GM12878 (cell line): ENCODE data around the gene AGTRAP. TPM values are rescaled to one million over a fixed set of nuclear protein-coding genes. Genes with fewer than 3 reads are reported as not detected.

ENCODE experiments used
- ATAC-seq: fragments of 200-7000 bp; cut with Tn5 transposase; 3 replicates; pipeline ENCODE4 v1.9.1; 2020; ENCODE audit warnings: mild to moderate bottlenecking, moderate library complexity
- BruUV-seq: library from RNA; stranded (reverse); fragments of 400-500 nt; replicated peaks from 2 replicates; lab custom pipeline; 2021; lab: Mats Ljungman, UMichigan
- CTCF ChIA-PET: fragments of 300-600 bp; sonication (Branson Sonifier 250); formaldehyde crosslinking; extraction: SDS; loops from one replicate; lab custom pipeline; 2021; ENCODE audit warnings: inconsistent platforms; lab: Yijun Ruan, JAX
- POLR2A ChIA-PET: fragments of 350-600 bp; formaldehyde crosslinking; extraction: SDS; loops from one replicate; lab custom pipeline; 2021; ENCODE audit warnings: inconsistent platforms; lab: Charles Lee
- RAD21 ChIA-PET: fragments of 300-600 bp; sonication (Branson Sonifier 250); formaldehyde crosslinking; loops from one replicate; lab custom pipeline; 2023; ENCODE audit warnings: antibody characterized with exemption; ENCODE audit not compliant: unreplicated experiment; lab: Charles Lee
- SMC1A ChIA-PET: fragments of 300-600 bp; sonication (Branson Sonifier 250); formaldehyde crosslinking; loops from one replicate; lab custom pipeline; 2023; ENCODE audit not compliant: unreplicated experiment, uncharacterized antibody; lab: Charles Lee
- DNase-seq: peaks from one replicate; pipeline ENCODE4 v3.0.0-alpha.2; 2011; ENCODE audit warnings: low read depth, low spot score
- FAIRE-seq: peaks from 3 replicates; lab custom pipeline; 2011; peaks lifted over from hg19 to GRCh38; lab: Jason Lieb, UNC
- H2AFZ ChIP-seq: 2 replicates; pipeline ENCODE4 v1.6.0; 2011; ENCODE audit warnings: low read depth, low read length, control low read depth; ENCODE audit not compliant: control insufficient read depth
- H3K27ac ChIP-seq: 2 replicates; pipeline ENCODE4 v1.5.1; 2011; ENCODE audit warnings: control low read depth; ENCODE audit not compliant: control insufficient read depth, insufficient read depth
- H3K27me3 ChIP-seq, 2 experiments: replicated peaks in 1 of 2; 2 replicates each; pipeline versions ENCODE4 v1.6.0 to v1.6.1; 2011; ENCODE audit warnings: low read length in 1 of 2; ENCODE audit not compliant: control insufficient read depth in 2 of 2, insufficient read depth in 2 of 2
- H3K36me3 ChIP-seq, 2 experiments: 2 replicates each; pipeline ENCODE4 v1.5.1; 2011; ENCODE audit warnings: low read length in 1 of 2; ENCODE audit not compliant: control insufficient read depth in 2 of 2, insufficient read depth in 2 of 2
- H3K4me1 ChIP-seq: 2 replicates; pipeline ENCODE4 v1.6.1; 2011; ENCODE audit warnings: mild to moderate bottlenecking, low read length, moderate library complexity, mixed read lengths; ENCODE audit not compliant: control insufficient read depth, insufficient read depth
- H3K4me2 ChIP-seq: 2 replicates; pipeline ENCODE4 v1.6.0; 2011; ENCODE audit warnings: control low read depth; ENCODE audit not compliant: control insufficient read depth, insufficient read depth
- H3K4me3 ChIP-seq: fragments of 200-600 bp; sonication (generic); 2 replicates; pipeline ENCODE4 v1.5.1; 2016
- H3K79me2 ChIP-seq: 2 replicates; pipeline ENCODE4 v1.6.0; 2011; ENCODE audit warnings: low read length; ENCODE audit not compliant: control insufficient read depth, insufficient read depth
- H3K9ac ChIP-seq: 2 replicates; pipeline ENCODE4 v1.8.0; 2011; ENCODE audit warnings: low read length, control low read depth, mixed read lengths; ENCODE audit not compliant: control insufficient read depth, insufficient read depth
- H3K9me3 ChIP-seq: replicated peaks from 3 replicates; pipeline ENCODE4 v1.5.1; 2011; ENCODE audit warnings: mild to moderate bottlenecking, low read length; ENCODE audit not compliant: control insufficient read depth, insufficient read depth
- H4K20me1 ChIP-seq: 2 replicates; pipeline ENCODE4 v1.6.0; 2011; ENCODE audit not compliant: control insufficient read depth, insufficient read depth
- BHLHE40 ChIP-seq, 2 experiments: fragments of 450-650 bp in 1 of 2; IDR thresholded peaks; 2 replicates each; pipeline ENCODE4 v1.6.1; 2011 to 2017; ENCODE audit warnings: low read depth in 2 of 2, borderline replicate concordance in 1 of 2, improper control_type of control experiment in 1 of 2, low read length in 1 of 2, mild to moderate bottlenecking in 1 of 2
- GATAD2B ChIP-seq: fragments of 450-650 bp; conservative IDR thresholded peaks from 2 replicates; pipeline ENCODE4 v1.6.1; 2017; ENCODE audit warnings: low read depth, mild to moderate bottlenecking, moderate library complexity
- MEF2B ChIP-seq: fragments of 450-650 bp; IDR thresholded peaks from 2 replicates; pipeline ENCODE4 v1.6.1; 2018; ENCODE audit warnings: mild to moderate bottlenecking, moderate library complexity; ENCODE audit not compliant: partially characterized antibody, poor library complexity, severe bottlenecking
- MYB ChIP-seq: fragments of 150-350 bp; IDR thresholded peaks from 2 replicates; pipeline ENCODE4 v1.6.1; 2014; ENCODE audit warnings: mild to moderate bottlenecking, low read depth, low read length, borderline replicate concordance
- NFYB ChIP-seq: IDR thresholded peaks from 2 replicates; pipeline ENCODE4 v1.6.1; 2011; ENCODE audit warnings: low read depth, mild to moderate bottlenecking, low read length, improper control_type of control experiment, moderate library complexity; ENCODE audit not compliant: insufficient read depth
- RAD51 ChIP-seq: fragments of 450-650 bp; IDR thresholded peaks from 2 replicates; pipeline ENCODE4 v1.6.1; 2016; ENCODE audit warnings: moderate library complexity, mild to moderate bottlenecking, inconsistent platforms
- RCOR1 ChIP-seq: conservative IDR thresholded peaks from 2 replicates; pipeline ENCODE4 v1.6.1; 2012; ENCODE audit warnings: low read depth, low read length, improper control_type of control experiment
- SIN3A ChIP-seq: IDR thresholded peaks from 2 replicates; pipeline ENCODE4 v1.6.1; 2012; ENCODE audit warnings: low read depth, low read length, improper control_type of control experiment
- WGBS: methylation state at CpG from one replicate; pipeline ENCODE4 v1.1.6; 2016; ENCODE audit warnings: low lambda C conversion rate; ENCODE audit not compliant: insufficient replicate concordance, insufficient coverage; ENCODE audit errors: missing lambda C conversion rate; 5-methylcytosine and 5-hydroxymethylcytosine counted together
- in situ Hi-C: fragments of 300-500 bp; cut with MboI; formaldehyde crosslinking; loops from 9 replicates; pipeline ENCODE4 v1.14.3; 2018; ENCODE audit warnings: mixed read lengths
- intact Hi-C: fragments of 100-400 bp; cut with micrococcal nuclease; formaldehyde crosslinking; loops from one replicate; pipeline ENCODE4 v1.14.2; 2022; ENCODE audit not compliant: unreplicated experiment
- polyA plus RNA-seq, 11 experiments: library from polyadenylated mRNA; depleted of rRNA in 4 of 11; unstranded in 6 of 11; stranded (reverse) in 5 of 11; fragments of >200 nt; fragmentation: Nextera tagmentation in 4 of 11; fragmentation: Illumina TruSeq in 1 of 11; extraction: Ambion mirVana in 4 of 11; extraction: Trizol in 1 of 11; gene quantifications; 1 replicate in 1 of 11; 2 replicates in 10 of 11; pipeline versions ENCODE4 v1.2.1 to v1.2.3, GENCODE V29; 2011 to 2016; ENCODE audit warnings: inconsistent platforms in 2 of 11, missing spikeins in 2 of 11, low read depth in 1 of 11
- total RNA-seq, 4 experiments: library from RNA; depleted of rRNA in 3 of 4; stranded (reverse); fragments of >200 nt in 3 of 4; fragmentation: Illumina TruSeq in 1 of 4; extraction: Trizol in 1 of 4; gene quantifications; 2 replicates each; pipeline versions ENCODE4 v1.2.1 to v1.2.3, GENCODE V29; 2013 to 2021
- TF ChIP-seq, protein P1 (sequence below): fragments of 450-650 bp; IDR thresholded peaks from 2 replicates; pipeline ENCODE4 v1.6.1; 2016; ENCODE audit warnings: mild to moderate bottlenecking, moderate library complexity, borderline replicate concordance
- TF ChIP-seq, protein P2 (sequence below): IDR thresholded peaks from 2 replicates; pipeline ENCODE4 v1.6.1; 2011; ENCODE audit warnings: low read depth, mild to moderate bottlenecking, low read length, moderate library complexity, borderline replicate concordance; ENCODE audit errors: extremely low read depth
- TF ChIP-seq, protein P3 (sequence below): IDR thresholded peaks from 2 replicates; pipeline ENCODE4 v1.6.1; 2012; ENCODE audit warnings: low read depth, low read length, improper control_type of control experiment
- TF ChIP-seq, protein P4 (sequence below): fragments of 450-650 bp; formaldehyde crosslinking; IDR thresholded peaks from 2 replicates; pipeline ENCODE4 v1.4.0; 2020; ENCODE audit warnings: mild to moderate bottlenecking, moderate library complexity

AGTRAP gene
- total and polyA plus RNA-seq, 10 of the 15 experiments (the other 5 are each of a cell fraction or from before 2014, with no cell fraction given), result 3.0 to 17.4 (median 10.2) TPM

DNA sequence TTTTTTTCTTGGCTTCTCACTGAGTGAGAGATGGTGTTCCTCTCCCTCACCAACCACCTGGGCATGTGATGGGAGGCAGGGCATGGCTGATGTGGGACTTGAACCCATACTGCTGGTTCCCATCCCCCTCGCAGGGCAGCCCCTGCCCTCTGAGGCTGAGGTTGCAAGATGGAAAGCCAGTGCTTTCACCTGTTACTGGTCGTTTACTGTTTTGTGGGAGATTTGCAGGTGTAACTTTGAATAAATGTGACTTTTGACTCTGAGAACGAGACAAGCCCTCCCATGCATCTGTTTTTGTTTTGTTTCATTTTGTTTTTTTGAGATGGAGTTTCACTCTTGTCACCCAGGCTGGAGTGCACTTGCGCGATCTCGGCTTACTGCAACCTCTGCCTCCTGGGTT is 47.6 kb downstream of the AGTRAP start (continued):
- TF ChIP-seq, protein P1, sequence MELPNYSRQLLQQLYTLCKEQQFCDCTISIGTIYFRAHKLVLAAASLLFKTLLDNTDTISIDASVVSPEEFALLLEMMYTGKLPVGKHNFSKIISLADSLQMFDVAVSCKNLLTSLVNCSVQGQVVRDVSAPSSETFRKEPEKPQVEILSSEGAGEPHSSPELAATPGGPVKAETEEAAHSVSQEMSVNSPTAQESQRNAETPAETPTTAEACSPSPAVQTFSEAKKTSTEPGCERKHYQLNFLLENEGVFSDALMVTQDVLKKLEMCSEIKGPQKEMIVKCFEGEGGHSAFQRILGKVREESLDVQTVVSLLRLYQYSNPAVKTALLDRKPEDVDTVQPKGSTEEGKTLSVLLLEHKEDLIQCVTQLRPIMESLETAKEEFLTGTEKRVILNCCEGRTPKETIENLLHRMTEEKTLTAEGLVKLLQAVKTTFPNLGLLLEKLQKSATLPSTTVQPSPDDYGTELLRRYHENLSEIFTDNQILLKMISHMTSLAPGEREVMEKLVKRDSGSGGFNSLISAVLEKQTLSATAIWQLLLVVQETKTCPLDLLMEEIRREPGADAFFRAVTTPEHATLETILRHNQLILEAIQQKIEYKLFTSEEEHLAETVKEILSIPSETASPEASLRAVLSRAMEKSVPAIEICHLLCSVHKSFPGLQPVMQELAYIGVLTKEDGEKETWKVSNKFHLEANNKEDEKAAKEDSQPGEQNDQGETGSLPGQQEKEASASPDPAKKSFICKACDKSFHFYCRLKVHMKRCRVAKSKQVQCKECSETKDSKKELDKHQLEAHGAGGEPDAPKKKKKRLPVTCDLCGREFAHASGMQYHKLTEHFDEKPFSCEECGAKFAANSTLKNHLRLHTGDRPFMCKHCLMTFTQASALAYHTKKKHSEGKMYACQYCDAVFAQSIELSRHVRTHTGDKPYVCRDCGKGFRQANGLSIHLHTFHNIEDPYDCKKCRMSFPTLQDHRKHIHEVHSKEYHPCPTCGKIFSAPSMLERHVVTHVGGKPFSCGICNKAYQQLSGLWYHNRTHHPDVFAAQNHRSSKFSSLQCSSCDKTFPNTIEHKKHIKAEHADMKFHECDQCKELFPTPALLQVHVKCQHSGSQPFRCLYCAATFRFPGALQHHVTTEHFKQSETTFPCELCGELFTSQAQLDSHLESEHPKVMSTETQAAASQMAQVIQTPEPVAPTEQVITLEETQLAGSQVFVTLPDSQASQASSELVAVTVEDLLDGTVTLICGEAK, result no peak
- TF ChIP-seq MEF2B, result no peak

DNA sequence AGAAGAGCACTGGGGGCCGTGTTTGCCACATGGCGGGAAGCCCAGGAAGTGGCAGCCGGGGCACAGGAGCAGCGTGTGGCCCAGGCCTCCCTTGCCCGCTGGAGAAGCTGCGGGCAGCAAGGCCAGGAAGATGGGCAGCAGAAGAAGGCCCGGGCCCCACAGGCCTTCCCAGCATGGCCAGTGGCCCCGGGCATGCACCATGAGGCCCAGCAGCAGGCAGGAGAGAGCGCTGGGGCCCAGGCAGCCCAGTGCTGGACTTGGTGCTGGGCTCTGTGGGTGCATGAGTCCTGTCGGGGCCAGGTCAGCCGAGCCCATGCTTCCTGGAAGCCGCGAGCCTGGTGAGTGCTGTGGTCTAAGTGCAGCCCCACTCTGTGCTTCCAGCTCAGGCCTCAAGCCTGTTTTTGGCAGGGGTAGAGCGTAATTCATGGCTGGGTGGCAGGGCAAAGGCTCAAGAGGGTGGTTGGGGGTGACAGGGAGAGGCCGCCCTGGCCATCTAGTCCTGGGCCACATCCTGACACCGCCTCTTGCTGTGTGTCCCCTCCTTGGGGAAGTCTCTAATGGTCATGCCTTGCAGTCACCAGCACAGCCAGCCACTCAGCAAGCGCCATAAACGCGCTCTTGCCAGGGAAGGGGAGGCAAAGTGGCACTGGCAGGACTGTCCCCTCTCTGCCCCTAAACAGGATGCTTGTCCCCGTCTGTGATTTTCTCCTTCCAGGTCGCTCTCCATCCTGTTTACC is 48.5 kb downstream of the AGTRAP start:
- WGBS, result 63% methylated on average over 21 of the region's 21 CpGs
- Histone ChIP-seq H3K27ac (no peak overlapping the region), H3K9me3 (no peaks in the 10 kb centered on the region), H2AFZ (no peak overlapping the region), H3K9ac (no peak overlapping the region)
- CTCF ChIA-PET, result interaction anchor here (0.6 to 4.9 kb wide), 8 partner anchors 13 to 183 kb away, joined by 3 to 24 read pairs (median 4); no protein-coding TSS in a partner anchor
- in situ Hi-C loops, result no loop called here
- TF ChIP-seq RAD51 (no peak), SIN3A (no peak), MYB (no peak), NFYB (no peak), BHLHE40 (IDR thresholded peaks at IDR 0.05; ENCODE audit: borderline replicate concordance in 1 of 2, low read depth in 2 of 2, low read length in 1 of 2) (no peak), RCOR1 (no peak), GATAD2B (no peak)
- TF ChIP-seq, protein P2, sequence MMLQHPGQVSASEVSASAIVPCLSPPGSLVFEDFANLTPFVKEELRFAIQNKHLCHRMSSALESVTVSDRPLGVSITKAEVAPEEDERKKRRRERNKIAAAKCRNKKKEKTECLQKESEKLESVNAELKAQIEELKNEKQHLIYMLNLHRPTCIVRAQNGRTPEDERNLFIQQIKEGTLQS, result no peak
- TF ChIP-seq, protein P3, sequence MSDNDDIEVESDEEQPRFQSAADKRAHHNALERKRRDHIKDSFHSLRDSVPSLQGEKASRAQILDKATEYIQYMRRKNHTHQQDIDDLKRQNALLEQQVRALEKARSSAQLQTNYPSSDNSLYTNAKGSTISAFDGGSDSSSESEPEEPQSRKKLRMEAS, result no peak
- TF ChIP-seq, protein P4, sequence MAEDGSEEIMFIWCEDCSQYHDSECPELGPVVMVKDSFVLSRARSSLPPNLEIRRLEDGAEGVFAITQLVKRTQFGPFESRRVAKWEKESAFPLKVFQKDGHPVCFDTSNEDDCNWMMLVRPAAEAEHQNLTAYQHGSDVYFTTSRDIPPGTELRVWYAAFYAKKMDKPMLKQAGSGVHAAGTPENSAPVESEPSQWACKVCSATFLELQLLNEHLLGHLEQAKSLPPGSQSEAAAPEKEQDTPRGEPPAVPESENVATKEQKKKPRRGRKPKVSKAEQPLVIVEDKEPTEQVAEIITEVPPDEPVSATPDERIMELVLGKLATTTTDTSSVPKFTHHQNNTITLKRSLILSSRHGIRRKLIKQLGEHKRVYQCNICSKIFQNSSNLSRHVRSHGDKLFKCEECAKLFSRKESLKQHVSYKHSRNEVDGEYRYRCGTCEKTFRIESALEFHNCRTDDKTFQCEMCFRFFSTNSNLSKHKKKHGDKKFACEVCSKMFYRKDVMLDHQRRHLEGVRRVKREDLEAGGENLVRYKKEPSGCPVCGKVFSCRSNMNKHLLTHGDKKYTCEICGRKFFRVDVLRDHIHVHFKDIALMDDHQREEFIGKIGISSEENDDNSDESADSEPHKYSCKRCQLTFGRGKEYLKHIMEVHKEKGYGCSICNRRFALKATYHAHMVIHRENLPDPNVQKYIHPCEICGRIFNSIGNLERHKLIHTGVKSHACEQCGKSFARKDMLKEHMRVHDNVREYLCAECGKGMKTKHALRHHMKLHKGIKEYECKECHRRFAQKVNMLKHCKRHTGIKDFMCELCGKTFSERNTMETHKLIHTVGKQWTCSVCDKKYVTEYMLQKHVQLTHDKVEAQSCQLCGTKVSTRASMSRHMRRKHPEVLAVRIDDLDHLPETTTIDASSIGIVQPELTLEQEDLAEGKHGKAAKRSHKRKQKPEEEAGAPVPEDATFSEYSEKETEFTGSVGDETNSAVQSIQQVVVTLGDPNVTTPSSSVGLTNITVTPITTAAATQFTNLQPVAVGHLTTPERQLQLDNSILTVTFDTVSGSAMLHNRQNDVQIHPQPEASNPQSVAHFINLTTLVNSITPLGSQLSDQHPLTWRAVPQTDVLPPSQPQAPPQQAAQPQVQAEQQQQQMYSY (CRISPR knock-in tag), result no peak
- TF ChIP-seq, all 136 proteins: peak for 0
- ChIA-PET POLR2A (interaction anchor here (0.6 to 1.1 kb wide), 2 partner anchors 30 to 124 kb away, joined by 3 read pairs; no protein-coding TSS in a partner anchor), SMC1A (interaction anchor here (1.0 to 1.2 kb wide), 2 partner anchors 13 to 44 kb away, joined by 3 to 4 read pairs; no protein-coding TSS in a partner anchor), RAD21 (interaction anchor here (0.6 kb wide), 1 partner anchor 44 kb away, joined by 4 read pairs; no protein-coding TSS in a partner anchor)
- intact Hi-C loops, result no loop called here
- DNase-seq (no peak), FAIRE-seq (no peak), ATAC-seq (no peak; the same call in 2 of the 3 replicates)
- H3K4me3 ChIP-seq, result no peak overlapping the region
- H3K4me1 ChIP-seq, result peaks cover 4% of the 10 kb centered on the region; the same call in 1 of the 2 replicates
- BruUV-seq, result no TSS peak
- H4K20me1 ChIP-seq, result no peaks in the 10 kb centered on the region
- H3K79me2 ChIP-seq, result no peaks in the 10 kb centered on the region
- no peaks in the 10 kb centered on the region for H3K36me3 ChIP-seq
- H3K4me2 ChIP-seq, result no peak overlapping the region
- no peaks in the 10 kb centered on the region for H3K27me3 ChIP-seq
